Measurements from ENCODE around the gene ACHE.
"Not testable (repeated sequence)": the region's sequence is repeated elsewhere in the genome, so short reads cannot be mapped to it uniquely, and the experiment has no call there.

ACHE gene

GRCh38 chr7:100863406-100863950 is 32.2 kb downstream of the ACHE start:
- no peak for DNase-seq (ENCODE audit: low read depth, low spot score)
- no peak overlapping the region for H3K4me3 ChIP-seq (ENCODE audit: insufficient read length, low read depth)
- TF ChIP-seq SUZ12 (IDR thresholded peaks at IDR 0.05; ENCODE audit: extremely low read depth, insufficient read depth, insufficient read length) (no peak), YY1 (IDR thresholded peaks at IDR 0.05; ENCODE audit: insufficient read depth, insufficient read length) (no peak), ZNF274 (IDR thresholded peaks at IDR 0.05; ENCODE audit: low read depth, low read length) (no peak)
- H3K9me3 ChIP-seq (ENCODE audit: insufficient read depth, low read length): no peaks in the 10 kb centered on the region
- no peak overlapping the region for H3K9ac ChIP-seq (ENCODE audit: insufficient read length, low read depth)
- peaks cover 7% of the 10 kb centered on the region for H3K4me1 ChIP-seq (ENCODE audit: insufficient read depth, insufficient read length)
- no peaks in the 10 kb centered on the region for H3K27me3 ChIP-seq (ENCODE audit: insufficient read depth, insufficient read length)
- H3K36me3 ChIP-seq (ENCODE audit: insufficient read depth, insufficient read length, low read length): peaks cover 45% of the 10 kb centered on the region

GRCh38 chr7:100861616-100861985 is 34.1 kb downstream of the ACHE start:
- Histone ChIP-seq H3K9ac (ENCODE audit: insufficient read length, low read depth) (no peak overlapping the region), H3K4me1 (ENCODE audit: insufficient read depth, insufficient read length) (peaks cover 5% of the 10 kb centered on the region), H3K9me3 (ENCODE audit: insufficient read depth, low read length) (no peaks in the 10 kb centered on the region), H3K4me3 (ENCODE audit: insufficient read length, low read depth) (no peak overlapping the region), H3K36me3 (ENCODE audit: insufficient read depth, insufficient read length, low read length) (peaks cover 39% of the 10 kb centered on the region), H3K27me3 (ENCODE audit: insufficient read depth, insufficient read length) (no peaks in the 10 kb centered on the region)
- TF ChIP-seq SUZ12 (IDR thresholded peaks at IDR 0.05; ENCODE audit: extremely low read depth, insufficient read depth, insufficient read length) (no peak), ZNF274 (IDR thresholded peaks at IDR 0.05; ENCODE audit: low read depth, low read length) (no peak), YY1 (IDR thresholded peaks at IDR 0.05; ENCODE audit: insufficient read depth, insufficient read length) (no peak)
- no peak for DNase-seq (ENCODE audit: low read depth, low spot score)

GRCh38 chr7:100860702-100861615 is 34.7 kb downstream of the ACHE start:
- Histone ChIP-seq H3K9me3 (ENCODE audit: insufficient read depth, low read length) (no peaks in the 10 kb centered on the region), H3K4me3 (ENCODE audit: insufficient read length, low read depth) (no peak overlapping the region), H3K27me3 (ENCODE audit: insufficient read depth, insufficient read length) (no peaks in the 10 kb centered on the region), H3K36me3 (ENCODE audit: insufficient read depth, insufficient read length, low read length) (peaks cover 39% of the 10 kb centered on the region), H3K9ac (ENCODE audit: insufficient read length, low read depth) (no peak overlapping the region), H3K4me1 (ENCODE audit: insufficient read depth, insufficient read length) (peaks cover 2% of the 10 kb centered on the region)
- no peak for DNase-seq (ENCODE audit: low read depth, low spot score)
- TF ChIP-seq SUZ12 (IDR thresholded peaks at IDR 0.05; ENCODE audit: extremely low read depth, insufficient read depth, insufficient read length): no peak

- Histone ChIP-seq H3K9me3 (ENCODE audit: insufficient read depth, low read length) (no peaks in the 10 kb centered on the region), H3K27me3 (ENCODE audit: insufficient read depth, insufficient read length) (no peaks in the 10 kb centered on the region), H3K4me3 (ENCODE audit: insufficient read length, low read depth) (no peak overlapping the region), H3K36me3 (ENCODE audit: insufficient read depth, insufficient read length, low read length) (peaks cover 49% of the 10 kb centered on the region), H3K9ac (ENCODE audit: insufficient read length, low read depth) (no peak overlapping the region), H3K4me1 (ENCODE audit: insufficient read depth, insufficient read length) (peaks cover 2% of the 10 kb centered on the region)
- DNase-seq (ENCODE audit: low read depth, low spot score): no peak
- TF ChIP-seq YY1 (IDR thresholded peaks at IDR 0.05; ENCODE audit: insufficient read depth, insufficient read length) (no peak), SUZ12 (IDR thresholded peaks at IDR 0.05; ENCODE audit: extremely low read depth, insufficient read depth, insufficient read length) (no peak), ZNF274 (IDR thresholded peaks at IDR 0.05; ENCODE audit: low read depth, low read length) (no peak)
Observed at GRCh38 chr7:100859856-100860255, 35.8 kb downstream of the ACHE start.

- Histone ChIP-seq H3K9me3 (ENCODE audit: insufficient read depth, low read length) (no peaks in the 10 kb centered on the region), H3K4me1 (ENCODE audit: insufficient read depth, insufficient read length) (peaks cover 2% of the 10 kb centered on the region), H3K4me3 (ENCODE audit: insufficient read length, low read depth) (no peak overlapping the region), H3K36me3 (ENCODE audit: insufficient read depth, insufficient read length, low read length) (peaks cover 37% of the 10 kb centered on the region), H3K27me3 (ENCODE audit: insufficient read depth, insufficient read length) (no peaks in the 10 kb centered on the region), H3K9ac (ENCODE audit: insufficient read length, low read depth) (no peak overlapping the region)
- no peak for TF ChIP-seq ZNF274 (IDR thresholded peaks at IDR 0.05; ENCODE audit: low read depth, low read length)
- no peak for TF ChIP-seq YY1 (IDR thresholded peaks at IDR 0.05; ENCODE audit: insufficient read depth, insufficient read length)
- no peak for TF ChIP-seq SUZ12 (IDR thresholded peaks at IDR 0.05; ENCODE audit: extremely low read depth, insufficient read depth, insufficient read length)
- no peak for DNase-seq (ENCODE audit: low read depth, low spot score)
Observed at GRCh38 chr7:100856871-100857282, 38.8 kb downstream of the ACHE start.

GRCh38 chr7:100855515-100855914 is 40.2 kb downstream of the ACHE start:
- H3K27me3 ChIP-seq (ENCODE audit: insufficient read depth, insufficient read length): no peaks in the 10 kb centered on the region
- H3K4me3 ChIP-seq (ENCODE audit: insufficient read length, low read depth): no peak overlapping the region
- TF ChIP-seq SUZ12 (IDR thresholded peaks at IDR 0.05; ENCODE audit: extremely low read depth, insufficient read depth, insufficient read length): no peak
- no peak for TF ChIP-seq YY1 (IDR thresholded peaks at IDR 0.05; ENCODE audit: insufficient read depth, insufficient read length)
- TF ChIP-seq ZNF274 (IDR thresholded peaks at IDR 0.05; ENCODE audit: low read depth, low read length): no peak
- no peak overlapping the region for H3K9ac ChIP-seq (ENCODE audit: insufficient read length, low read depth)
- H3K9me3 ChIP-seq (ENCODE audit: insufficient read depth, low read length): no peaks in the 10 kb centered on the region
- peaks cover 2% of the 10 kb centered on the region for H3K4me1 ChIP-seq (ENCODE audit: insufficient read depth, insufficient read length)
- peaks cover 23% of the 10 kb centered on the region for H3K36me3 ChIP-seq (ENCODE audit: insufficient read depth, insufficient read length, low read length)
- no peak for DNase-seq (ENCODE audit: low read depth, low spot score)

- peaks cover 17% of the 10 kb centered on the region for H3K36me3 ChIP-seq (ENCODE audit: insufficient read depth, insufficient read length, low read length)
- H3K9ac ChIP-seq (ENCODE audit: insufficient read length, low read depth); H3K9me3 ChIP-seq (ENCODE audit: insufficient read depth, low read length); H3K4me3 ChIP-seq (ENCODE audit: insufficient read length, low read depth); H3K4me1 ChIP-seq (ENCODE audit: insufficient read depth, insufficient read length); H3K27me3 ChIP-seq (ENCODE audit: insufficient read depth, insufficient read length); DNase-seq (ENCODE audit: low read depth, low spot score): not testable (repeated sequence)
Observed at GRCh38 chr7:100854899-100855298, 40.8 kb downstream of the ACHE start.

Data from NT2/D1 (cell line).